NCI-H345 treated with DMSO at 0.1 percent for 48 hours (cell line): ENCODE results near the gene CUTA.

Experiments
- DNase-seq: peaks from one replicate; lab custom pipeline; 2025; ENCODE audit not compliant: unreplicated experiment; lab: John Stamatoyannopoulos, UW

Gene CUTA

GRCh38 chr6:33417903-33418689 is at the start of gene CUTA:
Gene CUTA (minus strand): TSS chr6:33418107. CDS start chr6:33418000, 107 bp downstream.
- DNase-seq, result peak; percentile 98

DNA sequence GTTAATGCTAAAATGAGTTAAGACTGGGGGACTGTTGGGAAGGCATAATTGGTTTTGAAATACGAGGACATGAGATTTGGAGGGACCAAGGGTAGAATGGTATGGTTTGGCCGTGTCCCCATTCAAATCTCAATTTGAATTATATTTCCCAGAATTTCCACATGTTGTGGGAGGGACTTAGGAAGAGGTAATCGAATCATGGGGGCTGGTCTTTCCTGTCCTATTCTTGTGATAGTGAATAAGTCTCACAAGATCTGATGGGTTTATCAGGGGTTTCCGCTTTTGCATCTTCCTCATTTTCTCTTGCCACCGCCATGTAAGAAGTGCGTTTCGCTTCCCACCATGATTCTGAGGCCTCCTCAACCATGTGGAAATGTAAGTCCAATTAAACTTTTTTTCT is 49.2 kb upstream of the CUTA start:
- DNase-seq, result no peak

GRCh38 chr6:33466075-33466735 is 48.3 kb upstream of the CUTA start:
- DNase-seq, result no peak

GRCh38 chr6:33459226-33459625 is 41.3 kb upstream of the CUTA start:
- no peak for DNase-seq

GRCh38 chr6:33458676-33459075 is 40.8 kb upstream of the CUTA start:
- DNase-seq, result no peak

GRCh38 chr6:33456156-33456555 is 38.2 kb upstream of the CUTA start:
- no peak for DNase-seq

DNA sequence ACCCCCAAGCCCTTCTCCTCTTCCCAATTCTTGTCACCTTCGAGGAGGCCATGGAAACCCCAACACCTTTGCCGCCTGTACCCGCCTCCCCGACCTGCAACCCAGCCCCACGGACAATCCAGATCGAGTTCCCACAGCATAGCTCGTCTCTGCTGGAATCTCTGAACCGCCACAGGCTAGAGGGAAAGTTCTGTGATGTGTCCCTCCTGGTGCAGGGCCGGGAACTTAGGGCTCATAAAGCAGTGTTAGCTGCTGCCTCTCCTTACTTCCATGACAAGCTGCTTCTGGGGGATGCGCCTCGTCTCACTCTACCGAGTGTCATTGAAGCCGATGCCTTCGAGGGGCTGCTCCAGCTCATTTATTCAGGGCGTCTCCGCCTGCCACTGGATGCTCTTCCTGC is 37.1 kb upstream of the CUTA start:
- no peak for DNase-seq

- DNase-seq, result peak; percentile 93
These were observed 36.4 kb upstream of the CUTA start, which contains the start of gene ZBTB9 for GRCh38 chr6:33454009-33454946. Gene ZBTB9 (plus strand): TSS chr6:33454576. CDS start chr6:33455101, 525 bp downstream.

GRCh38 chr6:33453393-33454008 is 35.6 kb upstream of the CUTA start:
- no peak for DNase-seq

GRCh38 chr6:33452496-33452895 is 34.6 kb upstream of the CUTA start:
- DNase-seq, result no peak

- peak; percentile 32 for DNase-seq
These were observed 33.7 kb upstream of the CUTA start for GRCh38 chr6:33451606-33452005.

- DNase-seq, result no peak
These were observed 32.5 kb upstream of the CUTA start for GRCh38 chr6:33450434-33450833.

DNA sequence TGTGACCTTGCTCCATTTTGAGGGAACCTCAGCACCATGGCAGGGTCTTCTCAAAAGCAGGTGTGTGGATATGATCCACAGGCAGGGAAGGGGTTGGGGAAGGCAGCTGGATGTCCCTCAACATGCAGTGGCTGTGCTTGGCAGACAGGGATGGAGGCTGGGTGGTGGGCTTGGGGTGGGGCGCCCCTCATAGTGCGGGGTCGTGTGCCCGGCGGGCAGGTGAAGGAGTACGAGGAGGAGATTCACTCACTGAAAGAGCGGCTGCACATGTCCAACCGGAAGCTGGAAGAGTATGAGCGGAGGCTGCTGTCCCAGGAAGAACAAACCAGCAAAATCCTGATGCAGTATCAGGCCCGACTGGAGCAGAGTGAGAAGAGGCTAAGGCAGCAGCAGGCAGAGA is 28.4 kb upstream of the CUTA start:
- DNase-seq, result no peak

DNA sequence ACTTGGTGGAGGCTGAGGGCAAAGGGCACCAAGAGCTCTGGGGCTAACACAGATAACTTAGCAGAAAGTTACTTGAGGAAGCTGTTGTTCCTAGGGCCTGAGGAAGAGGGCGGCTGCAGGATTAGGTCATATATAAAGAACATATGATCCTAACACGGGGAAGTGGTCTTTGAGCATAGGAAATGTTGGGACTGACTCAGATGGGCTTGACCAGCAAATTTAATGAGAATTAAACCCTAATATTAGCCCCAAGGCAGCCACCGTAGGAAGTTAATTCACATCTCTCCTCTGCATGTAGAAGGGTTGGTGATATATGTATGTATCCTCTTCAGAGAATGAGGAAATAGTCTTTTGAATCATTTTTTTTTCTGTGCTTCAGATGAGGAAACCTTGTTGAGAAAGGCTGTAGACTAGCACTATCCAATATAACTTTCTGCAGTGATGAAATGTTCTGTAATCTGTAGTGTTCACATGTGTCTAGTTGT is 27.3 kb upstream of the CUTA start:
- no peak for DNase-seq

- no peak for DNase-seq
These were observed 26.0 kb upstream of the CUTA start for GRCh38 chr6:33443619-33444504.

DNA sequence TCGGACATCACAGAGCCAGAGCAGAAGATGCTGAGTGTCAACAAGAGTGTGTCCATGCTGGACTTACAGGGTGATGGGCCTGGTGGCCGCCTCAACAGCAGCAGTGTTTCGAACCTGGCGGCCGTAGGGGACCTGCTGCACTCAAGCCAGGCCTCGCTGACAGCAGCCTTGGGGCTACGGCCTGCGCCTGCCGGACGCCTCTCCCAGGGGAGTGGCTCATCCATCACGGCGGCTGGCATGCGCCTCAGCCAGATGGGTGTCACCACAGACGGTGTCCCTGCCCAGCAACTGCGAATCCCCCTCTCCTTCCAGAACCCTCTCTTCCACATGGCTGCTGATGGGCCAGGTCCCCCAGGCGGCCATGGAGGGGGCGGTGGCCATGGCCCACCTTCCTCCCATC is 25.1 kb upstream of the CUTA start:
- DNase-seq, result no peak

GRCh38 chr6:33442283-33442682 is 24.4 kb upstream of the CUTA start:
- DNase-seq, result no peak

DNA sequence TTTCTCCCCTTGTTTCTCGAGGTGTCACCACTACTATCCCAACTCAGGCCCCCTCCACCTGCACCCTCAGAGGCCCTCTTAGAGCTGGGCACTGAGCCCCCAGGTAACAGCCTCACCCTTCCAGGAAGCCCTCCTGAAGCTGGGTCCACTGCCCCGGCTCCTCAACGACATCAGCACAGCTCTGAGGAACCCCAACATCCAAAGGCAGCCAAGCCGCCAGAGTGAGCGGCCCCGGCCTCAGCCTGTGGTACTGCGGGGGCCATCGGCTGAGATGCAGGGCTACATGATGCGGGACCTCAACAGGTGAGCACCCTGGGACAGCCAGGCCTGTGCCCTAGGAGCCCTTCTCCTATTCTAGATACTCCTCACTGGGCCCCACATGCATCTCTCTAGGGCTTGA is 23.6 kb upstream of the CUTA start:
- DNase-seq, result no peak

DNA sequence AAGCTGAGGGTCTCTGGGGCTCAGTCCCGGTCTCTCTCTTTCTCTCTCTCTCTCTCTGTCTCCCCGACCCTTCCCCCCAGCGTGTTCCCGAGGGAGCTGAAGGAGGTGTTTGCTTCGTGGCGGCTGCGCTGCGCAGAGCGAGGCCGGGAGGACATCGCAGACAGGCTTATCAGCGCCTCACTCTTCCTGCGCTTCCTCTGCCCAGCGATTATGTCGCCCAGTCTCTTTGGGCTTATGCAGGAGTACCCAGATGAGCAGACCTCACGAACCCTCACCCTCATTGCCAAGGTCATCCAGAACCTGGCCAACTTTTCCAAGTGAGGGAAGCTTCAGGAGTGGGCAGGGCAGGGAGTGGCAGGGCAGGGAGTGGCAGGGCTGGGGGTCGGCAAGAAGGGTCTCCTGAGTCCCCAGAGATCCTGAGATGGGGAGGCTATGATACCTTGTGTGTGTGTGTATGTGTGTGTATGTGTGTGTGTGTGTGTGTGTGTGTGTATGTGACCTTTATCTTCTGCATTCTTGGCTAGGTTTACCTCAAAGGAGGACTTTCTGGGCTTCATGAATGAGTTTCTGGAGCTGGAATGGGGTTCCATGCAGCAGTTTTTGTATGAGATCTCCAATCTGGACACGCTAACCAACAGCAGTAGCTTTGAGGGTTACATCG is 22.9 kb upstream of the CUTA start:
- no peak for DNase-seq
